ENCODE results near the gene TNNI3. TPM values are rescaled to one million over a fixed set of nuclear protein-coding genes. Genes with fewer than 3 reads are reported as not detected.

The TNNI3 gene
- total and polyA plus RNA-seq, 9 of the 15 experiments (the other 6 are each of a cell fraction or from before 2014, with no cell fraction given), result 4.7 to 158 (median 42.0) TPM

DNA sequence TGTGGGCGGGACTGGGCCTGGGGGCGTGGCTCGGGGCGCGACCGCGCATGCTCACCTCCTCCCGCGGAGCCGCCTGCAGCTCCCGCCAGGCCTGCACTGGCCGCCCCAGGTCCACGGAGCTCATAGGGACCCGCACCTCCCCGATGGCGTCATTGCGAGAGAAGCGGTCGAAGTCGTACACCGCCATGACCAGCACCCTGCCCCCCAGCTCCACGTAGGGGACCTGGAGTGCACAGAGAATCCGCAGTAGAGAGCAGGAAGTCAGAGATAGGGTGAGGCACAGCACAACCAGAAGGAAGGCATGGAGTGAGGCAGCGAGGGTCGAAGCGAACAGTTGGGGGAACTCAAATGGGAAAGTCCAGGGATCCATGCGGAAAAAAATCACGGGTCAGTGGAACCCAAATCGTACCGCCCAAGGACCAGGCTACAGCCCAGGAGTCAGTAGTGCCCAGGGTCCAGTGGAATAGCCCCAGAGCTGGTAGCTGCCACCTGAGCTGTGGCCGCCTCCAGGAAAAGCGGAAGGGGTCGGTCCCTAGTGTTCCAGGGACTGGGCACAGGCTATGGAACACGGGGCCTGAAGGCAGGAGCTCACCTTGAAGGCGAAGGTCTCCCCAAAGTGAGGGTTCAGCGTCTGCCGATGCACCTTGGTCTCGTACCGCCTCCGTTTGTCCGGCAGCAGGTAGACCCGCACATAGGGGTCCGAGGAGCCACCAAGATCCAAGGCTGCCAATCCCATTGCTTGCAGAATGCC is 17.8 kb upstream of the TNNI3 start (continued):
- TF ChIP-seq, protein P1, sequence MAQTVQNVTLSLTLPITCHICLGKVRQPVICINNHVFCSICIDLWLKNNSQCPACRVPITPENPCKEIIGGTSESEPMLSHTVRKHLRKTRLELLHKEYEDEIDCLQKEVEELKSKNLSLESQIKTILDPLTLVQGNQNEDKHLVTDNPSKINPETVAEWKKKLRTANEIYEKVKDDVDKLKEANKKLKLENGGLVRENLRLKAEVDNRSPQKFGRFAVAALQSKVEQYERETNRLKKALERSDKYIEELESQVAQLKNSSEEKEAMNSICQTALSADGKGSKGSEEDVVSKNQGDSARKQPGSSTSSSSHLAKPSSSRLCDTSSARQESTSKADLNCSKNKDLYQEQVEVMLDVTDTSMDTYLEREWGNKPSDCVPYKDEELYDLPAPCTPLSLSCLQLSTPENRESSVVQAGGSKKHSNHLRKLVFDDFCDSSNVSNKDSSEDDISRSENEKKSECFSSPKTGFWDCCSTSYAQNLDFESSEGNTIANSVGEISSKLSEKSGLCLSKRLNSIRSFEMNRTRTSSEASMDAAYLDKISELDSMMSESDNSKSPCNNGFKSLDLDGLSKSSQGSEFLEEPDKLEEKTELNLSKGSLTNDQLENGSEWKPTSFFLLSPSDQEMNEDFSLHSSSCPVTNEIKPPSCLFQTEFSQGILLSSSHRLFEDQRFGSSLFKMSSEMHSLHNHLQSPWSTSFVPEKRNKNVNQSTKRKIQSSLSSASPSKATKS (CRISPR knock-in tag; IDR thresholded peaks at IDR 0.05), result no peak
- TF ChIP-seq, protein P2, sequence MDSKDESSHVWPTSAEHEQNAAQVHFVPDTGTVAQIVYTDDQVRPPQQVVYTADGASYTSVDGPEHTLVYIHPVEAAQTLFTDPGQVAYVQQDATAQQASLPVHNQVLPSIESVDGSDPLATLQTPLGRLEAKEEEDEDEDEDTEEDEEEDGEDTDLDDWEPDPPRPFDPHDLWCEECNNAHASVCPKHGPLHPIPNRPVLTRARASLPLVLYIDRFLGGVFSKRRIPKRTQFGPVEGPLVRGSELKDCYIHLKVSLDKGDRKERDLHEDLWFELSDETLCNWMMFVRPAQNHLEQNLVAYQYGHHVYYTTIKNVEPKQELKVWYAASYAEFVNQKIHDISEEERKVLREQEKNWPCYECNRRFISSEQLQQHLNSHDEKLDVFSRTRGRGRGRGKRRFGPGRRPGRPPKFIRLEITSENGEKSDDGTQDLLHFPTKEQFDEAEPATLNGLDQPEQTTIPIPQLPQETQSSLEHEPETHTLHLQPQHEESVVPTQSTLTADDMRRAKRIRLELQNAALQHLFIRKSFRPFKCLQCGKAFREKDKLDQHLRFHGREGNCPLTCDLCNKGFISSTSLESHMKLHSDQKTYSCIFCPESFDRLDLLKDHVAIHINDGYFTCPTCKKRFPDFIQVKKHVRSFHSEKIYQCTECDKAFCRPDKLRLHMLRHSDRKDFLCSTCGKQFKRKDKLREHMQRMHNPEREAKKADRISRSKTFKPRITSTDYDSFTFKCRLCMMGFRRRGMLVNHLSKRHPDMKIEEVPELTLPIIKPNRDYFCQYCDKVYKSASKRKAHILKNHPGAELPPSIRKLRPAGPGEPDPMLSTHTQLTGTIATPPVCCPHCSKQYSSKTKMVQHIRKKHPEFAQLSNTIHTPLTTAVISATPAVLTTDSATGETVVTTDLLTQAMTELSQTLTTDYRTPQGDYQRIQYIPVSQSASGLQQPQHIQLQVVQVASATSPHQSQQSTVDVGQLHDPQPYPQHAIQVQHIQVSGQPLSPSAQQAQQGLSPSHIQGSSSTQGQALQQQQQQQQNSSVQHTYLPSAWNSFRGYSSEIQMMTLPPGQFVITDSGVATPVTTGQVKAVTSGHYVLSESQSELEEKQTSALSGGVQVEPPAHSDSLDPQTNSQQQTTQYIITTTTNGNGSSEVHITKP (IDR thresholded peaks at IDR 0.05; ENCODE audit: partially characterized antibody), result no peak
- TF ChIP-seq CREB1 (IDR thresholded peaks at IDR 0.05) (peak; percentile 64), CREB1 (CRISPR knock-in tag; IDR thresholded peaks at IDR 0.05) (no peak), POLR2G (IDR thresholded peaks at IDR 0.05; ENCODE audit: low read depth, low read length) (peak; percentile 90), RBFOX2 (IDR thresholded peaks at IDR 0.05; ENCODE audit: low read depth, low read length) (peak; percentile 90), CC2D1A (IDR thresholded peaks at IDR 0.05) (0 out of 2 replicates have a peak, but pooled peaks have one; percentile 17), TRIM24 (IDR thresholded peaks at IDR 0.05) (0 out of 4 replicates have a peak, but pooled peaks of 1 of the 2 experiments have one; percentile 15), ARID1B (IDR thresholded peaks at IDR 0.05) (peak; percentile 30; the same call in 1 of the 2 replicates), JUND (IDR thresholded peaks at IDR 0.05; ENCODE audit: borderline replicate concordance, low read depth, low read length) (peak; percentile 57), JUND (tag; IDR thresholded peaks at IDR 0.05; ENCODE audit: borderline replicate concordance, low read depth, low read length) (peak; percentile 64; the same call in 1 of the 3 replicates)
- TF ChIP-seq, protein P3, sequence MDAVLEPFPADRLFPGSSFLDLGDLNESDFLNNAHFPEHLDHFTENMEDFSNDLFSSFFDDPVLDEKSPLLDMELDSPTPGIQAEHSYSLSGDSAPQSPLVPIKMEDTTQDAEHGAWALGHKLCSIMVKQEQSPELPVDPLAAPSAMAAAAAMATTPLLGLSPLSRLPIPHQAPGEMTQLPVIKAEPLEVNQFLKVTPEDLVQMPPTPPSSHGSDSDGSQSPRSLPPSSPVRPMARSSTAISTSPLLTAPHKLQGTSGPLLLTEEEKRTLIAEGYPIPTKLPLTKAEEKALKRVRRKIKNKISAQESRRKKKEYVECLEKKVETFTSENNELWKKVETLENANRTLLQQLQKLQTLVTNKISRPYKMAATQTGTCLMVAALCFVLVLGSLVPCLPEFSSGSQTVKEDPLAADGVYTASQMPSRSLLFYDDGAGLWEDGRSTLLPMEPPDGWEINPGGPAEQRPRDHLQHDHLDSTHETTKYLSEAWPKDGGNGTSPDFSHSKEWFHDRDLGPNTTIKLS (IDR thresholded peaks at IDR 0.05; ENCODE audit: borderline replicate concordance, low read depth), result peak; percentile 24; the same call in 1 of the 2 replicates
